Activated T-cell treated with anti-CD3 and anti-CD28 coated beads for 48 hours (primary cell): ENCODE results near the gene NUDT3.
"Not testable (repeated sequence)": the region's sequence is repeated elsewhere in the genome, so short reads cannot be mapped to it uniquely, and the experiment has no call there.

Source experiments
- DNase-seq: peaks from one replicate; pipeline ENCODE4 v3.0.0-alpha.2; 2020; ENCODE audit warnings: low read depth

NUDT3 gene

GRCh38 chr6:34249469-34250261, 142.8 kb downstream of the NUDT3 start:
- no peak for DNase-seq

GRCh38 chr6:34248727-34249468, 143.6 kb downstream of the NUDT3 start, which contains the start of gene SMIM29:
SMIM29 (minus strand) TSS chr6:34249006; CDS start chr6:34247791, 1,215 bp downstream.
- peak; percentile 98 for DNase-seq

- DNase-seq: no peak
Observed at GRCh38 chr6:34248198-34248726, 144.2 kb downstream of the NUDT3 start.

GRCh38 chr6:34247481-34248197, 144.8 kb downstream of the NUDT3 start:
- no peak for DNase-seq

DNA sequence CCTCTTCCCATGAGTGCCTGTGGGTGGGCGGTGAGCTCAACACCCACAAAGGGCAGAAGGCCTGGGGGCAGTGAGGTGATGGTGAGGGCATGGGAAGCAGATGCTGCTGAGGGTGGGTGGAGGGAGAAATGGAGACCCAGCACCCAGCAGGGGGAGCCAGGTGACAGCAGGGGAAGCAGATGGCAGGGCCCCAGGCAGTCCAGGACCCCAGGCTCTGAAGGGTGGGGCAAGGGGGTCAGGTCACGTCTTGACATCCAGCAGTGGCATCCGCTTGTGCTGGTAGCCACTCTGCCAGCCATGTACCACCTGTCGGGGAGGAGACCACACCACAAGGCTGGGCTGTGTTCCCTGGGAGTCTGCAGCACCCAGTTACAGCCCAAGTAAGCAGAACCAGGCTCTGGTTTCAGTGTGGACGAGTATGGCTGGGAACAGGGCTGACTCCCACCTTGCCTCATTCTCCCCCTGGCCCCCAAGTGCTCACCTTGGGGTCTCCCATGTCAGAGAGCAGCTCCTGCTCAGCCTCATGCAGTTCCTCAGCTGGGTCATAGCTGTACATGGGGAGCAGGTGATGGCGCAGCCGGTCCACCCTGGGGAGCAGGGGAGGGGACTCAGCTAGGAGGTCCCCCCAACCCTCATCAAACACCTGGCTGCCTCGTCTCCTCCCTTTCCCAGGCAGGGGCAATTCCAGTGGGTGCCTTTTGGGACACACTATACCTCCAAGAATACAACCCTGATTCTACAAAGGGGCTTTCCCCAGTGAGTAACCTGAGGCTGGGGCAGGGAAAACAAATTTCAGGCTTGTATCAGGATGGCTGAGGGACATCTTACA, 145.7 kb downstream of the NUDT3 start:
- peak; percentile 60 for DNase-seq

DNA sequence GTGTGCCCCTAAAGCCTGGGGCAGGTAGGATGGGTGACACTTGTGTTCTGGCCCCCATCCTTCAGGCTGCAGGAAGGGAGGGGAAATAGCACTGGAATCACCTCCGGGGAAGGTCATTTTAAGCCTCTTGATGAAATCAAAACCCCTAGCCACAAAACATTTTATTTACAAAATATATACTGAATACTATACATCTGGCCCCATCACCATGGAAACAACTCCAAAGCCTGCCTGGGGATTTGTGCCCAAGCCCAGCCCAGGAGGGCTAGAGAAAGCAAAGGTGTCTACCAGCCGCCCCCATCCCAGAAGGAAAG, 146.3 kb downstream of the NUDT3 start:
- no peak for DNase-seq

GRCh38 chr6:34245761-34246140, 146.7 kb downstream of the NUDT3 start:
- DNase-seq: not testable (repeated sequence)

- not testable (repeated sequence) for DNase-seq
Observed at GRCh38 chr6:34245032-34245760, 147.3 kb downstream of the NUDT3 start.

DNA sequence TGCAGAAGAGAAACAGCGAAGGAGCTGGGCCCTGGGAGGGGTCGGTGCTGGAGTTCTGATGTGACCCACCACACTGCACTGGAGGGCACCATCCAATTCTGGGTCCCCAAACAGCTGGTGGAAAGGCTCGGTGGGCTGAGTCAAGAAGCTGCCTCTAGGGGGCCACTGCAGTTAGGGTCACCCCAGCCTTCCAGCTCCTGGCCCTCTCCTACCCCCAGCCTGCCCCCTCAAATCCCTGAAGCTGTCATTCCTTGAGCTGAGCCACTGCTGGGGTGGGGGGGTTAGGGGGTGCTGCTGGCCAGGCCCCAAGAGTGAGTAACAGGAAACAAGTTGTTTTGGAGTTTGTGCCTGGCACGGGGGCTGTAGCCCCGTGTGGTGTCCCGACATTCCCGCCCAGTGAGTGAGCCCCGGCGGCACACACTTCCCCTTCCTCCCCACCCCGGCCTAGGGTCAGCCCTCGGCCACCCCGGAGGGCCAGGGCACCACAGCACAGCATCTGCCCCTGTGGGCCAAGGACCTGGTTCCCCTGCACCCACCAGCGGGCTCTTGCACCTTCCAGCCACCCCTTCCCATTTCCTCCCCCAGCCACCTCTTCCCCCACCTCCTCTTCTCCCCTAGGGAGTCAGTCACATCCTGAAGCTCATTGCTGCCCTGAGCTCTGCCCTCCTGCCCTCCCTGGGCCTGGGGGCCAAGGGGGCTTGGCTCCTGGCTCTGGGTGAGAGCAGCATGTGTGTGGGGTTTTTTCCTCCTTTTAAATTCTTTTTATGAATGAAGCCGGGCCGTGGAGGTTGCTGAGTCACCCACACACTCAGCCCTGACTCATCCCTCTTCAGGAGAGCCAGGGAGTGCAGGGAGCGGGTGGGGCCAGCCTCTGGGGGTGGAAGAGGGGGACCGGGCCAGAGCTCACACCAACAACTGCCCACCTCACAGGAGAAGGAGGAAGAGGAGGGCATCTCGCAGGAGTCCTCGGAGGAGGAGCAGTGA, 148.3 kb downstream of the NUDT3 start:
- peak; percentile 57 for DNase-seq

DNA sequence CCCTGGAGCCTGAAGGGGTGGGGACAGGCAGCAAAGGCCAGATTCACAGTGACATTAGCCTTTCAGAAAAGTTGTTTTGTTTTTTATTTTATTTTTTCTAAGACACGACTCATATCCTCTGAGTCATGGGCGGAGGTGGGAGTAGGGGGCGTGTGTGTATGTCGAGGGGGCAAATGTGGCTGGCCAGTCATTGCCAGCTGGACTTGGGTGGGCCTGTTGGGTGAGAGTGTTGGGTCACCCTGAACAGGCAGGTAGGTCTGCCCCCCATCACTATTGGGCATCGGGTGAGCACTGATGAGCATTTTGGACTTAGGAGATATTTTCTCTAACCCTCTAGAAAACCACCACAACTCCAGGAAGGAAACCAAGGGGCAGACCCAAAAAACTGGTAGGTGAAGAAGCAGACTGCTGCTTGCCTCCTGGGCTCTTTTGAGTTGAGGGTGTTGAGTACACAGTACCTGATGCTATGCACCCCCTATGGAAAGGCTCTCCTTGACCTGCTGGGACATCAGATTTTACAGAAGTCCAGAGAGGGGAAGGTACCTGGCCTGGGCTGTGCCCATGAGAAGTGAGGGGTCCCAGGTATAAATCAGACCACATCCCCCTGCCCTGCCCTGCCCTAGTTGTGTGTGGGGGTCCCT, 149.2 kb downstream of the NUDT3 start:
- no peak for DNase-seq

GRCh38 chr6:34242252-34243130, 150.0 kb downstream of the NUDT3 start:
- DNase-seq: no peak

GRCh38 chr6:34241351-34242215, 150.9 kb downstream of the NUDT3 start:
- DNase-seq: no peak

GRCh38 chr6:34240329-34241248, 151.9 kb downstream of the NUDT3 start:
- no peak for DNase-seq

- no peak for DNase-seq
Observed at GRCh38 chr6:34239893-34240292, 152.6 kb downstream of the NUDT3 start.

DNA sequence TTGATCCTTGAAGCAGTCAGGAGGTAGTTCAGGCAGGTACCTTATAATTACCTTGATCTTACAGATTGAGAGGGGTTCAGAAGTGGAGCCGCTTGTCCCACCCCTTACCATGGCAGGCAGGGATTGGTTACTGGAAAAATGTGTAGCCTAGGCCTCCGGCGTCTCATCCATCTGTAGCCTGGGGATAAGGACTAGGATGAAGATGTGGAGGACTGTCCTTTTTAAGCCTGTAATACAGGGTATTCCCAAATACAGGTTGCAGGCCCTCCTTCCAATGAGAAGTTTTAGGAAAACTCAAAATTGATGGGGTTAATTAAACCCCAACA, 153.0 kb downstream of the NUDT3 start:
- no peak for DNase-seq
